CD14-positive monocyte (primary cell): ENCODE results near the gene ABCF3. TPM values are rescaled to one million over a fixed set of nuclear protein-coding genes. Genes with fewer than 3 reads are reported as not detected.

Experiments
- DNase-seq, 3 donors: peaks; one replicate each; pipeline ENCODE4 v3.0.0-alpha.2; 2011 to 2022
- H2AFZ ChIP-seq: 2 replicates; pipeline ENCODE4 v1.6.0; 2012; ENCODE audit warnings: mild to moderate bottlenecking, low read depth, low read length, inconsistent platforms; ENCODE audit not compliant: insufficient read depth, poor library complexity, severe bottlenecking
- H3K27ac ChIP-seq, 2 donors: 1 replicate in 1 of 2; 2 replicates in 1 of 2; pipeline ENCODE4 v1.5.1; 2012 to 2013; ENCODE audit warnings: low read length in 2 of 2, control low read depth in 1 of 2, inconsistent platforms in 1 of 2, low read depth in 1 of 2, mild to moderate bottlenecking in 1 of 2
- H3K27me3 ChIP-seq, 2 donors: one replicate each; pipeline versions ENCODE4 v1.6.0 to v1.6.1; 2011 to 2013; ENCODE audit warnings: low read length in 2 of 2; ENCODE audit not compliant: control insufficient read depth in 2 of 2, insufficient read depth in 2 of 2
- H3K36me3 ChIP-seq, 2 donors: replicated peaks in 1 of 2; 1 replicate in 1 of 2; 2 replicates in 1 of 2; pipeline versions ENCODE4 v1.5.1 to v1.6.1; 2012 to 2013; ENCODE audit warnings: low read length in 2 of 2, control low read depth in 1 of 2, inconsistent platforms in 1 of 2, mild to moderate bottlenecking in 1 of 2; ENCODE audit not compliant: insufficient read depth in 2 of 2, control insufficient read depth in 1 of 2
- H3K4me1 ChIP-seq, 2 donors: 1 replicate in 1 of 2; 2 replicates in 1 of 2; pipeline versions ENCODE4 v1.5.1 to v1.6.1; 2012 to 2013; ENCODE audit warnings: low read length in 2 of 2, control low read depth in 1 of 2, inconsistent platforms in 1 of 2, mild to moderate bottlenecking in 1 of 2, moderate library complexity in 1 of 2; ENCODE audit not compliant: insufficient read depth in 2 of 2, control insufficient read depth in 1 of 2
- H3K4me2 ChIP-seq: replicated peaks from 2 replicates; pipeline ENCODE3; 2012; ENCODE audit warnings: low read length, moderate library complexity, mild to moderate bottlenecking; ENCODE audit not compliant: poor library complexity, severe bottlenecking; ENCODE audit errors: extremely low read depth
- H3K4me3 ChIP-seq, 3 experiments: fragments of 200-600 bp in 1 of 3; sonication (generic) in 1 of 3; replicated peaks in 1 of 3; 1 replicate in 2 of 3; 2 replicates in 1 of 3; pipeline ENCODE4 v1.5.1; 2011 to 2013; ENCODE audit warnings: low read length in 3 of 3, mild to moderate bottlenecking in 3 of 3, control low read depth in 2 of 3, low read depth in 2 of 3, inconsistent platforms in 1 of 3, moderate library complexity in 1 of 3
- H3K79me2 ChIP-seq: 2 replicates; pipeline ENCODE4 v1.6.0; 2012; ENCODE audit warnings: mild to moderate bottlenecking, control low read depth, inconsistent platforms, low read length, moderate library complexity; ENCODE audit not compliant: insufficient read depth
- H3K9ac ChIP-seq: 2 replicates; pipeline ENCODE4 v1.6.0; 2017; ENCODE audit warnings: low read length, mild to moderate bottlenecking; ENCODE audit not compliant: insufficient read depth, poor library complexity, severe bottlenecking
- H3K9me3 ChIP-seq, 2 donors: replicated peaks in 1 of 2; 1 replicate in 1 of 2; 2 replicates in 1 of 2; pipeline versions ENCODE4 v1.5.1 to v1.6.1; 2012 to 2013; ENCODE audit warnings: low read length in 2 of 2, control low read depth in 1 of 2; ENCODE audit not compliant: control insufficient read depth in 1 of 2, insufficient read depth in 1 of 2
- H4K20me1 ChIP-seq: 2 replicates; pipeline ENCODE4 v1.6.0; 2012; ENCODE audit warnings: mild to moderate bottlenecking, low read length, control low read depth, moderate library complexity; ENCODE audit not compliant: insufficient read depth
- H3K27ac Mint-ChIP-seq, 7 donors: one replicate each; pipeline ENCODE4 v1.8.0; 2020; ENCODE audit warnings: mild to moderate bottlenecking in 7 of 7, mixed read lengths in 7 of 7, moderate library complexity in 6 of 7, inconsistent platforms in 2 of 7
- H3K27me3 Mint-ChIP-seq, 3 donors: one replicate each; pipeline ENCODE4 v1.8.0; 2021 to 2022; ENCODE audit warnings: low read depth in 3 of 3, mild to moderate bottlenecking in 3 of 3, mixed read lengths in 3 of 3, moderate library complexity in 3 of 3, inconsistent platforms in 1 of 3
- H3K36me3 Mint-ChIP-seq, 2 donors: one replicate each; pipeline ENCODE4 v1.8.0; 2020; ENCODE audit warnings: mixed read lengths in 2 of 2, inconsistent platforms in 1 of 2, mild to moderate bottlenecking in 1 of 2
- H3K4me1 Mint-ChIP-seq: one replicate; pipeline ENCODE4 v1.8.0; 2020; ENCODE audit warnings: mild to moderate bottlenecking, mixed read lengths
- H3K4me3 Mint-ChIP-seq, 2 donors: one replicate each; pipeline ENCODE4 v1.8.0; 2020; ENCODE audit warnings: mild to moderate bottlenecking in 2 of 2, mixed read lengths in 2 of 2, moderate library complexity in 1 of 2
- H3K9me3 Mint-ChIP-seq, 7 donors: one replicate each; pipeline ENCODE4 v1.8.0; 2020 to 2022; ENCODE audit warnings: mixed read lengths in 7 of 7, mild to moderate bottlenecking in 6 of 7, moderate library complexity in 6 of 7, inconsistent platforms in 2 of 7
- CTCF ChIP-seq: fragments of 200-600 bp; IDR thresholded peaks from one replicate; pipeline ENCODE4 v1.8.0; 2022; ENCODE audit warnings: antibody characterized with exemption, mild to moderate bottlenecking
- WGBS: methylation state at CpG from one replicate; pipeline ENCODE4 v1.1.5; 2013; ENCODE audit warnings: missing lambda C conversion rate; ENCODE audit not compliant: insufficient coverage; 5-methylcytosine and 5-hydroxymethylcytosine counted together
- intact Hi-C, 2 donors: fragments of 100-400 bp; cut with micrococcal nuclease; formaldehyde crosslinking; loops; one replicate each; pipeline versions ENCODE4 v1.15.0 to v1.15.1; 2023
- polyA plus RNA-seq, 3 donors: library from polyadenylated mRNA; depleted of rRNA in 1 of 3; unstranded in 2 of 3; stranded (reverse) in 1 of 3; fragments of 300-500 nt in 2 of 3; fragments of >200 nt in 1 of 3; fragmentation: Illumina TruSeq in 2 of 3; gene quantifications; 1 replicate in 2 of 3; 2 replicates in 1 of 3; pipeline ENCODE4 v1.2.3, GENCODE V29; 2012 to 2021

The ABCF3 gene
- polyA plus RNA-seq, 3 donors, result 13.5 to 74.8 (median 13.9) TPM

- Histone ChIP-seq H3K36me3 (peaks cover 51 to 63% of the 10 kb centered on the region in 2 donors), H3K9me3 (no peaks in the 10 kb centered on the region), H3K4me1 (peaks cover 16 to 20% of the 10 kb centered on the region in 2 donors), H3K4me3 (no peak overlapping the region), H4K20me1 (peaks cover 8% of the 10 kb centered on the region), H3K4me2 (no peak overlapping the region), H3K27ac (no peak overlapping the region), H3K79me2 (peaks cover 19% of the 10 kb centered on the region), H2AFZ (no peak overlapping the region), H3K9ac (no peak overlapping the region), H3K27me3 (no peaks in the 10 kb centered on the region)
- intact Hi-C loops, result loop anchor here (5.0 kb wide), 2 partner anchors 39 to 126 kb away; partner anchors contain the start of gene PSMD2 (in 1 of the 2)
- TF ChIP-seq CTCF, result no peak
- no peak overlapping the region for H3K4me3 Mint-ChIP-seq
- H3K36me3 Mint-ChIP-seq, result peaks cover 48 to 56% of the 10 kb centered on the region in 2 donors
- H3K4me1 Mint-ChIP-seq, result peaks cover 18% of the 10 kb centered on the region
- H3K27me3 Mint-ChIP-seq, result peaks cover 0 to 3% (median 3%) of the 10 kb centered on the region in 3 donors
- DNase-seq, result no peak
- no peak overlapping the region for H3K27ac Mint-ChIP-seq
- 95% methylated on average over 9 of the region's 9 CpGs for WGBS
- H3K9me3 Mint-ChIP-seq, result no peaks in the 10 kb centered on the region
These were observed 14.4 kb upstream of the ABCF3 start for GRCh38 chr3:184171562-184171961.

GRCh38 chr3:184172681-184173373 is 13.2 kb upstream of the ABCF3 start:
- Mint-ChIP-seq H3K4me1 (peaks cover 29% of the 10 kb centered on the region), H3K27me3 (peaks cover 0 to 3% (median 3%) of the 10 kb centered on the region in 3 donors), H3K4me3 (no peak overlapping the region), H3K27ac (peak overlapping the region in 1 of 7 donors; percentile 30), H3K9me3 (no peaks in the 10 kb centered on the region), H3K36me3 (peaks cover 39 to 53% of the 10 kb centered on the region in 2 donors)
- no peak overlapping the region for H3K27ac ChIP-seq
- peaks cover 32% of the 10 kb centered on the region for H3K79me2 ChIP-seq
- no peak for TF ChIP-seq CTCF
- no peak overlapping the region for H2AFZ ChIP-seq
- H3K27me3 ChIP-seq, result no peaks in the 10 kb centered on the region
- DNase-seq, result no peak
- H3K4me1 ChIP-seq, result peaks cover 27 to 33% of the 10 kb centered on the region in 2 donors
- H3K9me3 ChIP-seq, result no peaks in the 10 kb centered on the region
- H3K9ac ChIP-seq, result no peak overlapping the region
- peaks cover 48 to 60% of the 10 kb centered on the region in 2 donors for H3K36me3 ChIP-seq
- intact Hi-C loops, result loop anchor here (5.0 kb wide), 2 partner anchors 41 to 124 kb away; partner anchors contain the start of gene PSMD2 (in 1 of the 2)
- no peak overlapping the region for H3K4me3 ChIP-seq
- no peak overlapping the region for H3K4me2 ChIP-seq
- 87% methylated on average over 4 of the region's 5 CpGs for WGBS
- peaks cover 21% of the 10 kb centered on the region for H4K20me1 ChIP-seq
